Head of caudate nucleus (tissue), 42 donors: ENCODE measurements around the gene TMEM151B.

Experiments
- DNase-seq, 42 donors: peaks; one replicate each; pipeline versions ENCODE4 v3.0.0 to v3.0.0-alpha.2; 2020 to 2021; ENCODE audit warnings: mixed read lengths in 7 of 42
- intact Hi-C: fragments of 100-400 bp; cut with DNase I; formaldehyde crosslinking; loops from one replicate; pipeline ENCODE4 v1.15.0; 2022

TMEM151B gene

GRCh38 chr6:44230034-44230675 is 40.1 kb upstream of the TMEM151B start:
- intact Hi-C loops: loop anchor here (10.0 kb wide), 1 partner anchor 125 kb away; no protein-coding TSS in a partner anchor
- no peak for DNase-seq

GRCh38 chr6:44231426-44231825 is 38.8 kb upstream of the TMEM151B start:
- intact Hi-C loops: loop anchor here (10.0 kb wide), 1 partner anchor 127 kb away; no protein-coding TSS in a partner anchor

GRCh38 chr6:44232676-44233566 is 37.3 kb upstream of the TMEM151B start:
- intact Hi-C loops: loop anchor here (10.0 kb wide), 1 partner anchor 128 kb away; no protein-coding TSS in a partner anchor
- peak in 1 of 42 donors; percentile 34 for DNase-seq

More at GRCh38 chr6:44231426-44231825, 38.8 kb upstream of the TMEM151B start:
- peak in 1 of 42 donors; percentile 24 for DNase-seq

GRCh38 chr6:44233567-44234100 is 36.6 kb upstream of the TMEM151B start:
- intact Hi-C loops: loop anchor here (2.0 to 10.0 kb wide), 2 partner anchors 61 to 129 kb away; no protein-coding TSS in a partner anchor
- DNase-seq: no peak

- peak; percentile 79 to 97 (median 90) for DNase-seq
Measured at GRCh38 chr6:44234101-44235025, 35.9 kb upstream of the TMEM151B start.

GRCh38 chr6:44235269-44235668 is 35.0 kb upstream of the TMEM151B start:
- intact Hi-C loops: loop anchor here (2.0 to 10.0 kb wide), 2 partner anchors 62 to 130 kb away; no protein-coding TSS in a partner anchor
- DNase-seq: no peak

More at GRCh38 chr6:44234101-44235025, 35.9 kb upstream of the TMEM151B start:
- intact Hi-C loops: loop anchor here (2.0 to 10.0 kb wide), 2 partner anchors 62 to 130 kb away; no protein-coding TSS in a partner anchor

GRCh38 chr6:44235891-44236516 is 34.2 kb upstream of the TMEM151B start:
- intact Hi-C loops: loop anchor here (2.0 to 10.0 kb wide), 2 partner anchors 63 to 131 kb away; no protein-coding TSS in a partner anchor
- DNase-seq: peak in 1 of 42 donors; percentile 6

- intact Hi-C loops: loop anchor here (10.0 kb wide), 1 partner anchor 132 kb away; no protein-coding TSS in a partner anchor
Measured at GRCh38 chr6:44237021-44237812, 33.0 kb upstream of the TMEM151B start.

GRCh38 chr6:44237813-44238433 is 32.3 kb upstream of the TMEM151B start:
- intact Hi-C loops: loop anchor here (10.0 kb wide), 1 partner anchor 133 kb away; no protein-coding TSS in a partner anchor
- peak; percentile 65 to 93 (median 86) for DNase-seq

More at GRCh38 chr6:44237021-44237812, 33.0 kb upstream of the TMEM151B start:
- DNase-seq: peak; percentile 62 to 96 (median 82)

- DNase-seq: peak in 1 of 42 donors; percentile 12
- intact Hi-C loops: loop anchor here (10.0 kb wide), 1 partner anchor 134 kb away; no protein-coding TSS in a partner anchor
Measured at GRCh38 chr6:44238687-44239350, 31.4 kb upstream of the TMEM151B start.

- DNase-seq: peak in 1 of 42 donors; percentile 28
- intact Hi-C loops: no loop called here
Measured at GRCh38 chr6:44243345-44243744, 26.9 kb upstream of the TMEM151B start.

GRCh38 chr6:44245391-44245911 is 24.8 kb upstream of the TMEM151B start:
- DNase-seq: no peak
- intact Hi-C loops: no loop called here

- intact Hi-C loops: no loop called here
- peak; percentile 61 to 93 (median 84) for DNase-seq
Measured at GRCh38 chr6:44245912-44246662, 24.2 kb upstream of the TMEM151B start.

GRCh38 chr6:44246663-44247337 is 23.4 kb upstream of the TMEM151B start, which contains the start of gene HSP90AB1:
HSP90AB1 (plus strand) TSS chr6:44247101; CDS start chr6:44248630, 1,529 bp downstream.
- intact Hi-C loops: no loop called here

More at GRCh38 chr6:44246663-44247337, 23.4 kb upstream of the TMEM151B start, which contains the start of gene HSP90AB1:
- DNase-seq: peak; percentile 88 to 98 (median 95)
